PC-9 (cell line): ENCODE measurements around the gene SH3RF3. TPM values are rescaled to one million over a fixed set of nuclear protein-coding genes. Genes with fewer than 3 reads are reported as not detected.
A peak's percentile ranks its signal among the peaks of the same experiment; 100 is the strongest.

Source experiments
- BruUV-seq: library from RNA; stranded (reverse); fragments of 400-500 nt; replicated peaks from 2 replicates; lab custom pipeline; 2021; lab: Mats Ljungman, UMichigan
- CTCF ChIA-PET: fragments of 300-600 bp; sonication (Branson Sonifier 250); formaldehyde crosslinking; loops from one replicate; lab custom pipeline; 2022; ENCODE audit warnings: antibody characterized with exemption; lab: Charles Lee
- POLR2A ChIA-PET: fragments of 300-600 bp; sonication (Branson Sonifier 250); formaldehyde crosslinking; loops from one replicate; lab custom pipeline; 2022; ENCODE audit warnings: antibody characterized with exemption; ENCODE audit not compliant: unreplicated experiment; lab: Charles Lee
- DNase-seq, 2 experiments: peaks; one replicate each; pipeline versions ENCODE4 v3.0.0 to v3.0.0-alpha.2; 2015 to 2022; ENCODE audit warnings: mixed read lengths in 1 of 2
- H2AFZ ChIP-seq: fragments of 200-600 bp; sonication (generic); 2 replicates; pipeline ENCODE4 v1.8.1; 2017; ENCODE audit warnings: antibody characterized with exemption
- H3F3A ChIP-seq: fragments of 200-600 bp; sonication (generic); 2 replicates; pipeline ENCODE4 v1.8.1; 2017; ENCODE audit warnings: antibody characterized with exemption, mild to moderate bottlenecking, low read depth; ENCODE audit not compliant: insufficient read depth
- H3K27ac ChIP-seq: fragments of 200-600 bp; sonication (generic); 2 replicates; pipeline ENCODE4 v1.6.1; 2016; ENCODE audit warnings: mixed run types
- H3K27me3 ChIP-seq: fragments of 200-600 bp; sonication (generic); 2 replicates; pipeline ENCODE4 v1.6.1; 2016; ENCODE audit warnings: low read depth, mixed run types; ENCODE audit not compliant: insufficient read depth
- H3K36me3 ChIP-seq: fragments of 200-600 bp; sonication (generic); 2 replicates; pipeline ENCODE4 v1.6.1; 2016; ENCODE audit warnings: low read depth, mixed run types
- H3K4me1 ChIP-seq: fragments of 200-600 bp; sonication (generic); replicated peaks from 2 replicates; pipeline ENCODE4 v1.6.1; 2016; ENCODE audit warnings: mixed run types; ENCODE audit not compliant: insufficient read depth
- H3K4me2 ChIP-seq: fragments of 200-600 bp; sonication (generic); 2 replicates; pipeline ENCODE4 v1.6.1; 2017; ENCODE audit warnings: mixed run types
- H3K4me3 ChIP-seq: fragments of 200-600 bp; sonication (generic); 2 replicates; pipeline ENCODE4 v1.6.1; 2016; ENCODE audit warnings: mixed run types
- H3K79me2 ChIP-seq: fragments of 200-600 bp; sonication (generic); 2 replicates; pipeline ENCODE4 v1.6.1; 2017; ENCODE audit warnings: low read depth, mixed run types
- H3K9me2 ChIP-seq: fragments of 200-600 bp; sonication (generic); 2 replicates; pipeline ENCODE4 v1.8.1; 2017; ENCODE audit warnings: mild to moderate bottlenecking; ENCODE audit not compliant: insufficient read depth
- H3K9me3 ChIP-seq: fragments of 200-600 bp; sonication (generic); 2 replicates; pipeline ENCODE4 v1.8.1; 2016; ENCODE audit warnings: low read depth; ENCODE audit not compliant: insufficient read depth
- H4K20me1 ChIP-seq: fragments of 200-600 bp; sonication (generic); 2 replicates; pipeline ENCODE4 v1.8.1; 2017; ENCODE audit not compliant: insufficient read depth
- EZH2 ChIP-seq: fragments of 200-600 bp; sonication (generic); IDR thresholded peaks from 2 replicates; pipeline ENCODE4 v1.8.0; 2017; ENCODE audit warnings: antibody characterized with exemption, low read depth
- intact Hi-C: fragments of 100-400 bp; cut with micrococcal nuclease; formaldehyde crosslinking; loops from one replicate; pipeline ENCODE4 v1.10.0; 2022; ENCODE audit not compliant: unreplicated experiment
- total RNA-seq: library from RNA; stranded (reverse); gene quantifications from 2 replicates; pipeline ENCODE4 v1.2.3, GENCODE V29; 2021
- TF ChIP-seq, protein P1 (sequence below): fragments of 200-600 bp; sonication (generic); conservative IDR thresholded peaks from 2 replicates; pipeline ENCODE4 v1.6.1; 2017; ENCODE audit warnings: mixed run types, antibody characterized with exemption, mild to moderate bottlenecking, moderate library complexity

Gene SH3RF3
- total RNA-seq, 1 experiment from 2014 or later = 6.1 TPM

DNA sequence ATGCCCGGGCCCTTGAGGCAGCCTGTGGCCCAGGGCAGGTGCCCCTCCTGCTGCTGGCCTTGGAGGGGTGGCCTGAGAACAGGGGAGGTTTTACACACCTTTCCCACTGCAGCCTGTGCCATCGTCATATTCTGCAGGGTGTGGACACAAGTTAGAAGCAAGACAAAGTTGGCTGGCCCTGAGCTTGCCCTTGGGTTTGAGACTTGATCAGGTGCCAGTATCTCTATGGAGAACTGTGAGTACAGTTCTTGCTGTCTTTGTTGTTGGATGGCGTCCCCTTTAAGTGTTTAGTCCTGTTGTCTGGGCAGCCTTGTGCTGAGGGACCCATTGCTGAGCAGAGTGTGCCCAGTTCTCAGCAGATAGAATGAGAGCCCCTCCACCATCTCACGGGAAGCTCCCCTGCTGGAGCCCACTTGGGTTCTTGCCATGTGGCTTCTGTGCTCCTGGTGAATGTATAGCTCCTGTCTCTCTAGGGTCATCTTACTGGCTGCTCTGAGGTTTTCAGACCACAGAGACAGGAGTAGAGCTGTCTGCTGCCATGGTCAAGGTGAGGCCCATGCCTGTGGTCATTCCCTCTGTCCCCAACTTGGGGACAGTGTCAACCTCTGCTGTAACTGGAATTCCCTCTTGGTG lies 115.9 kb downstream of the SH3RF3 start:
- Histone ChIP-seq H3K79me2 (peaks cover 57% of the 10 kb centered on the region), H3F3A (peaks cover 41% of the 10 kb centered on the region), H3K4me2 (peak overlapping the region; percentile 72; the same call in 1 of the 2 replicates), H3K27me3 (no peaks in the 10 kb centered on the region), H3K9me3 (no peaks in the 10 kb centered on the region), H3K27ac (peak overlapping the region; percentile 88; the same call in 1 of the 2 replicates), H3K36me3 (no peaks in the 10 kb centered on the region), H2AFZ (no peak overlapping the region), H3K9me2 (no peaks in the 10 kb centered on the region), H4K20me1 (no peaks in the 10 kb centered on the region), H3K4me1 (peaks cover 65% of the 10 kb centered on the region), H3K4me3 (no peak overlapping the region)
- TF ChIP-seq EZH2 = no peak
- TF ChIP-seq, protein P1, sequence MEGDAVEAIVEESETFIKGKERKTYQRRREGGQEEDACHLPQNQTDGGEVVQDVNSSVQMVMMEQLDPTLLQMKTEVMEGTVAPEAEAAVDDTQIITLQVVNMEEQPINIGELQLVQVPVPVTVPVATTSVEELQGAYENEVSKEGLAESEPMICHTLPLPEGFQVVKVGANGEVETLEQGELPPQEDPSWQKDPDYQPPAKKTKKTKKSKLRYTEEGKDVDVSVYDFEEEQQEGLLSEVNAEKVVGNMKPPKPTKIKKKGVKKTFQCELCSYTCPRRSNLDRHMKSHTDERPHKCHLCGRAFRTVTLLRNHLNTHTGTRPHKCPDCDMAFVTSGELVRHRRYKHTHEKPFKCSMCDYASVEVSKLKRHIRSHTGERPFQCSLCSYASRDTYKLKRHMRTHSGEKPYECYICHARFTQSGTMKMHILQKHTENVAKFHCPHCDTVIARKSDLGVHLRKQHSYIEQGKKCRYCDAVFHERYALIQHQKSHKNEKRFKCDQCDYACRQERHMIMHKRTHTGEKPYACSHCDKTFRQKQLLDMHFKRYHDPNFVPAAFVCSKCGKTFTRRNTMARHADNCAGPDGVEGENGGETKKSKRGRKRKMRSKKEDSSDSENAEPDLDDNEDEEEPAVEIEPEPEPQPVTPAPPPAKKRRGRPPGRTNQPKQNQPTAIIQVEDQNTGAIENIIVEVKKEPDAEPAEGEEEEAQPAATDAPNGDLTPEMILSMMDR = no peak
- DNase-seq = no peak
- CTCF ChIA-PET = no interaction called here
- BruUV-seq = no TSS peak
- POLR2A ChIA-PET = no interaction called here
- intact Hi-C loops = no loop called here

DNA sequence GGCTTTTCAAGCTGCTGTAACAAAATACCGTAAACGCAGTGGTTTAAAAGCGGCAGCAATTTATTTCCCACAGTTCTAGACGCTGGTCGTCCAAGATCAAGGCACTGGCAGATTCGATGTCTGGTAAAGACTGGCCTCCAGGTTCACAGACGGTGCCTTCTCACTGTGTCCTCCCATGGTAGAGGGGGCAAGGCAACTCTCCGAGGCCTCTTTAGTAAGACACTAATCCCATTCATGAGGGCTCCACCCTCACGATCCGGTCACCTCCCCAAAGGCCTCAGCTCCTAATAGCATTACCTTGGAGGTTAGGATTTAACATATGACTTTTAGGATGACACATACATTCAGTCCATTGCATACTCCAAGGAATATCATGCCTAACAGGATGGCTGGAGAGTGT lies 117.2 kb downstream of the SH3RF3 start:
- TF ChIP-seq, protein P1 = no peak
- TF ChIP-seq EZH2 = no peak
- ChIA-PET POLR2A (no interaction called here), CTCF (no interaction called here)
- no peak for DNase-seq
- H3K79me2 ChIP-seq = peaks cover 45% of the 10 kb centered on the region
- H3K4me2 ChIP-seq = no peak overlapping the region
- H2AFZ ChIP-seq = no peak overlapping the region
- peaks cover 28% of the 10 kb centered on the region; the same call in 1 of the 2 replicates for H3F3A ChIP-seq
- no peaks in the 10 kb centered on the region for H3K36me3 ChIP-seq
- H3K4me3 ChIP-seq = no peak overlapping the region
- H3K9me2 ChIP-seq = no peaks in the 10 kb centered on the region
- intact Hi-C loops = no loop called here
- H3K9me3 ChIP-seq = no peaks in the 10 kb centered on the region
- no peak overlapping the region for H3K27ac ChIP-seq
- H3K27me3 ChIP-seq = no peaks in the 10 kb centered on the region
- H4K20me1 ChIP-seq = no peaks in the 10 kb centered on the region
- H3K4me1 ChIP-seq = peaks cover 52% of the 10 kb centered on the region
- BruUV-seq = no TSS peak

DNA sequence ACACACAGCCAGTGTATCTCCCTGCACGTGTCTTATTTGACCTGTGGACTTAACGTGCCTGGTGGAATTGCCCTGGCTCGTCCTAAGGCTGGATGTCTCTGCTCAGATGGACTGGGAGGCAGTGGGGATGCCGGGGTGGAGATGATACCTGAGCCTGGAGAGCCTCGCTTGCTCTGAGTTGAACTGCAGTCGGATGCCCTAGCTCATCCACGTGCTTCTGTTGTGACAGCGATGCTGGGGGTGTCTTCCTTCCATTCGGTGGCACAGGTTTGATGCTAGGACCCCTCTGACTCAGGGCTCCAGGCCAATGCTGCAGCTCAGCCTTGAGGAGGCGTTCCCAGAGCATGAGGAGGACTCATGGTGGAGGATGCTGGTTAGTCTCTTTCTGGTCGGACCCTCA lies 117.6 kb downstream of the SH3RF3 start:
- H3K4me1 ChIP-seq = peaks cover 47% of the 10 kb centered on the region
- H3K9me3 ChIP-seq = no peaks in the 10 kb centered on the region
- TF ChIP-seq EZH2 = no peak
- TF ChIP-seq, protein P1 = no peak
- intact Hi-C loops = no loop called here
- H4K20me1 ChIP-seq = no peaks in the 10 kb centered on the region
- H3K79me2 ChIP-seq = peaks cover 41% of the 10 kb centered on the region
- H3F3A ChIP-seq = peaks cover 27% of the 10 kb centered on the region; the same call in 1 of the 2 replicates
- H3K27ac ChIP-seq = no peak overlapping the region
- H3K4me3 ChIP-seq = no peak overlapping the region
- no peaks in the 10 kb centered on the region for H3K9me2 ChIP-seq
- H3K27me3 ChIP-seq = no peaks in the 10 kb centered on the region
- H3K4me2 ChIP-seq = no peak overlapping the region
- no TSS peak for BruUV-seq
- POLR2A ChIA-PET = interaction anchor here (0.6 kb wide), 1 partner anchor 76 kb away, joined by 3 read pairs; no protein-coding TSS in a partner anchor
- no peaks in the 10 kb centered on the region for H3K36me3 ChIP-seq
- H2AFZ ChIP-seq = no peak overlapping the region
- CTCF ChIA-PET = no interaction called here
- DNase-seq = no peak
